ENCODE results near the gene GNLY.

GRCh38 chr2:85660725-85661124 lies 33.4 kb upstream of the GNLY start:
- no peak for TF ChIP-seq CTCF (conservative IDR thresholded peaks at IDR 0.05 in 1 of 2, IDR thresholded peaks at IDR 0.05 in 1 of 2; ENCODE audit: extremely low read depth in 1 of 2, insufficient read depth in 1 of 2, low read depth in 1 of 2, low read length in 2 of 2)
- TF ChIP-seq EZH2 (IDR thresholded peaks at IDR 0.05; ENCODE audit: borderline replicate concordance, low read length), result no peak
